ENCODE measurements around the gene RFK. TPM values are rescaled to one million over a fixed set of nuclear protein-coding genes. Genes with fewer than 3 reads are reported as not detected.

The RFK gene
- polyA plus RNA-seq, 1 donor from 2014 or later: 131 TPM

DNA sequence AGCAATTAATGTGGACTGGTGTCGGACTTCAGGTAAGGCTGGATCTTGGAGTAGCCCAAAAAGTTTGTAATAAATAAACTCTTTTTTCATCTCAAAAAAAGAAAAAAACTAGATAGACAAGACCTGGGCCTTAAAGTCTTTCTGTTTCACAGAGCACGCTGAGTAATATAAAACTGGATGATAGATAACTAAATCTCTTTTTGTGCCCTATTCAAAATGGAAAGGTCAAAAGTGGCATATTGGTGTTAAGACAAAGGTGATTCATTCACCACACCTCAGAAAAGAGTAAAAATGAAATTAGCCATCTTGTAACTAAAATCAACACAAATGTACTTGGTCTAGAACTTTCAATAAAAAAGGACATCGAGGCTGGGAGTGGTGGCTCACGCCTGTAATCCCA is 30.3 kb upstream of the RFK start:
- Histone ChIP-seq H3K27ac (ENCODE audit: low read length) (no peak overlapping the region), H3K27me3 (ENCODE audit: insufficient read depth, low read depth, low read length) (no peaks in the 10 kb centered on the region), H3K79me2 (replicated peaks; ENCODE audit: insufficient read depth, low read length) (no peaks in the 10 kb centered on the region), H3F3A (ENCODE audit: insufficient read depth, low read length, poor library complexity, severe bottlenecking) (no peaks in the 10 kb centered on the region), H3K9ac (ENCODE audit: low read length) (no peak overlapping the region), H2AFZ (ENCODE audit: low read depth, low read length) (no peak overlapping the region), H3K4me2 (ENCODE audit: low read length) (no peak overlapping the region), H3K9me3 (ENCODE audit: low read length) (no peaks in the 10 kb centered on the region), H3K36me3 (ENCODE audit: insufficient read depth, low read length) (no peaks in the 10 kb centered on the region), H3K9me2 (ENCODE audit: insufficient read depth, low read length) (no peaks in the 10 kb centered on the region), H4K20me1 (ENCODE audit: insufficient read depth) (no peaks in the 10 kb centered on the region), H3K4me3 (ENCODE audit: low read length) (no peak overlapping the region)
- TF ChIP-seq EP300 (conservative IDR thresholded peaks at IDR 0.05; ENCODE audit: poor library complexity, severe bottlenecking) (no peak), RAD21 (conservative IDR thresholded peaks at IDR 0.05) (no peak), POLR2AphosphoS5 (IDR thresholded peaks at IDR 0.05) (no peak), SMC3 (conservative IDR thresholded peaks at IDR 0.05; ENCODE audit: poor library complexity) (no peak), TAF1 (IDR thresholded peaks at IDR 0.05; ENCODE audit: low read depth) (no peak), MXI1 (conservative IDR thresholded peaks at IDR 0.05; ENCODE audit: poor library complexity, severe bottlenecking) (no peak), EZH2 (IDR thresholded peaks at IDR 0.05; ENCODE audit: borderline replicate concordance, insufficient read depth, low read length, poor library complexity, severe bottlenecking) (no peak)
- TF ChIP-seq, protein P1, sequence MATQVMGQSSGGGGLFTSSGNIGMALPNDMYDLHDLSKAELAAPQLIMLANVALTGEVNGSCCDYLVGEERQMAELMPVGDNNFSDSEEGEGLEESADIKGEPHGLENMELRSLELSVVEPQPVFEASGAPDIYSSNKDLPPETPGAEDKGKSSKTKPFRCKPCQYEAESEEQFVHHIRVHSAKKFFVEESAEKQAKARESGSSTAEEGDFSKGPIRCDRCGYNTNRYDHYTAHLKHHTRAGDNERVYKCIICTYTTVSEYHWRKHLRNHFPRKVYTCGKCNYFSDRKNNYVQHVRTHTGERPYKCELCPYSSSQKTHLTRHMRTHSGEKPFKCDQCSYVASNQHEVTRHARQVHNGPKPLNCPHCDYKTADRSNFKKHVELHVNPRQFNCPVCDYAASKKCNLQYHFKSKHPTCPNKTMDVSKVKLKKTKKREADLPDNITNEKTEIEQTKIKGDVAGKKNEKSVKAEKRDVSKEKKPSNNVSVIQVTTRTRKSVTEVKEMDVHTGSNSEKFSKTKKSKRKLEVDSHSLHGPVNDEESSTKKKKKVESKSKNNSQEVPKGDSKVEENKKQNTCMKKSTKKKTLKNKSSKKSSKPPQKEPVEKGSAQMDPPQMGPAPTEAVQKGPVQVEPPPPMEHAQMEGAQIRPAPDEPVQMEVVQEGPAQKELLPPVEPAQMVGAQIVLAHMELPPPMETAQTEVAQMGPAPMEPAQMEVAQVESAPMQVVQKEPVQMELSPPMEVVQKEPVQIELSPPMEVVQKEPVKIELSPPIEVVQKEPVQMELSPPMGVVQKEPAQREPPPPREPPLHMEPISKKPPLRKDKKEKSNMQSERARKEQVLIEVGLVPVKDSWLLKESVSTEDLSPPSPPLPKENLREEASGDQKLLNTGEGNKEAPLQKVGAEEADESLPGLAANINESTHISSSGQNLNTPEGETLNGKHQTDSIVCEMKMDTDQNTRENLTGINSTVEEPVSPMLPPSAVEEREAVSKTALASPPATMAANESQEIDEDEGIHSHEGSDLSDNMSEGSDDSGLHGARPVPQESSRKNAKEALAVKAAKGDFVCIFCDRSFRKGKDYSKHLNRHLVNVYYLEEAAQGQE (IDR thresholded peaks at IDR 0.05; ENCODE audit: borderline replicate concordance): no peak
- TF ChIP-seq, protein P2, sequence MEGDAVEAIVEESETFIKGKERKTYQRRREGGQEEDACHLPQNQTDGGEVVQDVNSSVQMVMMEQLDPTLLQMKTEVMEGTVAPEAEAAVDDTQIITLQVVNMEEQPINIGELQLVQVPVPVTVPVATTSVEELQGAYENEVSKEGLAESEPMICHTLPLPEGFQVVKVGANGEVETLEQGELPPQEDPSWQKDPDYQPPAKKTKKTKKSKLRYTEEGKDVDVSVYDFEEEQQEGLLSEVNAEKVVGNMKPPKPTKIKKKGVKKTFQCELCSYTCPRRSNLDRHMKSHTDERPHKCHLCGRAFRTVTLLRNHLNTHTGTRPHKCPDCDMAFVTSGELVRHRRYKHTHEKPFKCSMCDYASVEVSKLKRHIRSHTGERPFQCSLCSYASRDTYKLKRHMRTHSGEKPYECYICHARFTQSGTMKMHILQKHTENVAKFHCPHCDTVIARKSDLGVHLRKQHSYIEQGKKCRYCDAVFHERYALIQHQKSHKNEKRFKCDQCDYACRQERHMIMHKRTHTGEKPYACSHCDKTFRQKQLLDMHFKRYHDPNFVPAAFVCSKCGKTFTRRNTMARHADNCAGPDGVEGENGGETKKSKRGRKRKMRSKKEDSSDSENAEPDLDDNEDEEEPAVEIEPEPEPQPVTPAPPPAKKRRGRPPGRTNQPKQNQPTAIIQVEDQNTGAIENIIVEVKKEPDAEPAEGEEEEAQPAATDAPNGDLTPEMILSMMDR (IDR thresholded peaks at IDR 0.05; ENCODE audit: poor library complexity, severe bottlenecking): no peak

- TF ChIP-seq, protein P2 (IDR thresholded peaks at IDR 0.05; ENCODE audit: poor library complexity, severe bottlenecking): no peak
- TF ChIP-seq TAF1 (IDR thresholded peaks at IDR 0.05; ENCODE audit: low read depth) (no peak), SMC3 (conservative IDR thresholded peaks at IDR 0.05; ENCODE audit: poor library complexity) (no peak), POLR2AphosphoS5 (IDR thresholded peaks at IDR 0.05) (no peak), MXI1 (conservative IDR thresholded peaks at IDR 0.05; ENCODE audit: poor library complexity, severe bottlenecking) (no peak), EZH2 (IDR thresholded peaks at IDR 0.05; ENCODE audit: borderline replicate concordance, insufficient read depth, low read length, poor library complexity, severe bottlenecking) (no peak), EP300 (conservative IDR thresholded peaks at IDR 0.05; ENCODE audit: poor library complexity, severe bottlenecking) (no peak)
- TF ChIP-seq, protein P1 (IDR thresholded peaks at IDR 0.05; ENCODE audit: borderline replicate concordance): no peak
- H3K9me3 ChIP-seq (ENCODE audit: low read length): no peaks in the 10 kb centered on the region
- no peak overlapping the region for H3K4me3 ChIP-seq (ENCODE audit: low read length)
- H3K4me2 ChIP-seq (ENCODE audit: low read length): no peak overlapping the region
- H3K79me2 ChIP-seq (replicated peaks; ENCODE audit: insufficient read depth, low read length): no peaks in the 10 kb centered on the region
- no peaks in the 10 kb centered on the region for H3F3A ChIP-seq (ENCODE audit: insufficient read depth, low read length, poor library complexity, severe bottlenecking)
- H3K27me3 ChIP-seq (ENCODE audit: insufficient read depth, low read depth, low read length): no peaks in the 10 kb centered on the region
- H3K9me2 ChIP-seq (ENCODE audit: insufficient read depth, low read length): no peaks in the 10 kb centered on the region
- no peak overlapping the region for H2AFZ ChIP-seq (ENCODE audit: low read depth, low read length)
- H4K20me1 ChIP-seq (ENCODE audit: insufficient read depth): no peaks in the 10 kb centered on the region
- no peak overlapping the region for H3K9ac ChIP-seq (ENCODE audit: low read length)
- H3K36me3 ChIP-seq (ENCODE audit: insufficient read depth, low read length): no peaks in the 10 kb centered on the region
- no peak overlapping the region for H3K27ac ChIP-seq (ENCODE audit: low read length)
Observed at GRCh38 chr9:76423216-76424177, 29.3 kb upstream of the RFK start.
